Globus pallidus (tissue), 1 donor: ENCODE results near the gene LCP1.
A peak's percentile ranks its signal among the peaks of the same experiment; 100 is the strongest.

Source experiments
- DNase-seq: peaks from one replicate; pipeline ENCODE4 v3.0.0-alpha.2; 2015; ENCODE audit warnings: low spot score

LCP1 gene

DNA sequence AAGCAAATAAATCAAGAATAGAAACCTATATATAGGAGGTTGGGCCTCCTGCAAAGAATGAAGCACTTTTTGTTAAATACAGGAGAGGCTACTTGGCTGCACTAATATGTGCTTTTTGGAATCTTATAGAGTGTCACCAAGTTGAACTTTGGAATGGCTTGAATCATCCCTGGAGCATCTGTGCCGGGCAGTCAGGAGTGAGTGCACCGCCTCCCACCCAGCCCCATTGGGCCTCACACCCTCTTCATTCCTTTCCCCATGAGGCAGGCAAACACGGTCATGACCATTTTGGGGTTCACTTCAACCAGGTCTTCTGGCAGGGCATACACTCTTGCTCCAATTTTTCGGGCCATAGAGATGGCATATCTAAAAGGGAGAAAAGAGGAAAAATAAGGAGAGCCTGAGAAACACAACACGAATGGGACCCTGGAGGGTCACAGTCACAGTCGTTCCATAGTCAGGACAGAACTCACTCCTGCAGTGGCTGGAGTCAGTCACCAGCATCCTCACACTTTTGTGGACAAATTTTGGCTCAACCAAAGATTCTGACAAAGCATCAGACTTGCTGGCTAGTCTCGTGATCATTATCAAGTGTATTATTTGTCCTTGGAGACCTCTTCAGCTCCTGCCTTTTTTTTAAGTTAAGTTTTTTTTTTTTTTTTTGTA lies 54.5 kb downstream of the LCP1 start:
- DNase-seq: no peak

- DNase-seq: peak; percentile 89
Observed at GRCh38 chr13:46126552-46127357, 55.2 kb downstream of the LCP1 start.

DNA sequence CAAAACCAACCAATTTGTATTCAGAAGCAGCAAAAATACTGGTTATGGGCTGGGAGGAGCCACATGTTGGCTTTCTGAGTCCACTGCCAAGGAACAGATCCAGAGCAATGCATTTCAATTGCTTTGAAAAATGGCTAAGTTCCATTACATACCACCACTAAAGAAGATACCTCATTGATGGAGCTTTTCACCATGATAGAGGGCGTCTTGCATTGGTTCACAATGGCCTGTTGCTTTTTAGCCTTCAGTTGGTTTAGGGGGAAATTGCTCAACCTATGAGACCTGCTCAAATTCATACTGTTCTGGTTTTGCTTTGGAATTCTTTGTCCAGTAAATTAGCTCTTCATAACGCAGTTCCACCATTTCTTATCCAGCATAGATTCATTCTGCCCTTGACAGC lies 55.9 kb downstream of the LCP1 start:
- DNase-seq: no peak

- DNase-seq: no peak
Observed at GRCh38 chr13:46124967-46125933, 56.7 kb downstream of the LCP1 start.

DNA sequence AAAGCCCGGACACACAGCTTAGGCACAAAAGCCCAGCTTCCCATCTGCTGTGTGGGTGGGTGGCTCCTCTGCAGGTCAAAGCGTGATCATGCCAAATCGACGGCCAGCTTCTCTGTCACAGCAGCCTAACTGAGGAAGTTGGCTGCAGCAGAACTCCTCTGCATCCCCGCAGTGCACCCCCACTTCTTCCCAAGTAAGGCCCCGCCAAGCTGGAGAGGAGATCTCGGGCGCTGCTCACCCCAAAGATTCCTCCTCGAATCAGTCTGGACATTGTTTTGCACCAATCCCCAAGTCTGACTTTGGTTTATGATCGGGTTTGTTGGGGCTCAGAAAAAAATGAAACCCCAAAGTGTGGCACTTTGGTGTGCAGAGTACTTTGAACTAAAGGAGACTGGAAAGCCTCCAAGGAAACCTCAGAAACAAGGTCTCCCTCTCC lies 57.4 kb downstream of the LCP1 start:
- no peak for DNase-seq

GRCh38 chr13:46122304-46122703 lies 59.7 kb downstream of the LCP1 start:
- DNase-seq: no peak

- DNase-seq: peak; percentile 56
Observed at GRCh38 chr13:46121597-46122163, 60.3 kb downstream of the LCP1 start.

GRCh38 chr13:46121033-46121432 lies 60.9 kb downstream of the LCP1 start:
- no peak for DNase-seq

DNA sequence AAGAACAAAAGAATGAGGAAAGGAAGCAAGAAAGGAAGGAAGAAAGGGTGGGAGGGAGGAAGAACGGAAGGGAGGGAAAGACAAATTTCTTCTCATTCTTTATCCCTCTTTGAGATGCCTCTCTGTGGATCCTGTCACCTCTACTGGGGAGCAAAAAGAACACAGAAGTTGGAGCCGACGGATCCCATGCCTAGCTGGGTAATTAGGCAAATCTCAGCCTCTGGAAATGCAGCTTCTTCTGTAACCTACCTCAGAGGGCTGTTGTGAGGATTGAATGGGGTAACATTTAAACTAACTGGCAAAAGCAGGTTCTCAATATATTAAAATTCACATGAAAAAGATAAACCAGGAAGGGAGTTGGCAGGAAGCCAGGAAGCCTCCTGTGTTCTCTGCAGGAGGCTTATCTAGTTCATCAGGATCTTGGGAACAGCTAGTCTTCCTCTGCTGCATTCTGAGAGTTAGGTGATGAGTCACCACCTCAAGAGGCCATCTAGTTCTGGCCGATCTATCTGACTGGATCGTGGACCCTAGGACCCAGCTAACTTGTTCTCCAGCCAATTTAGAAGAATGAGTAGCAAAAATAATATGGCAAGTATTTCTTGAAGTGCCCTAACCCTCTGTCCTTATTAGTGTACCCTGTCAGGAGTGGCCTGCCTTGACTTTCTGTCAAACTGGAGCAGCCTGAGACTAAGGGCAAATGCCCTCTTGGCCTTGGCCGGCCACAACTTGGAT lies 61.9 kb downstream of the LCP1 start:
- no peak for DNase-seq

DNA sequence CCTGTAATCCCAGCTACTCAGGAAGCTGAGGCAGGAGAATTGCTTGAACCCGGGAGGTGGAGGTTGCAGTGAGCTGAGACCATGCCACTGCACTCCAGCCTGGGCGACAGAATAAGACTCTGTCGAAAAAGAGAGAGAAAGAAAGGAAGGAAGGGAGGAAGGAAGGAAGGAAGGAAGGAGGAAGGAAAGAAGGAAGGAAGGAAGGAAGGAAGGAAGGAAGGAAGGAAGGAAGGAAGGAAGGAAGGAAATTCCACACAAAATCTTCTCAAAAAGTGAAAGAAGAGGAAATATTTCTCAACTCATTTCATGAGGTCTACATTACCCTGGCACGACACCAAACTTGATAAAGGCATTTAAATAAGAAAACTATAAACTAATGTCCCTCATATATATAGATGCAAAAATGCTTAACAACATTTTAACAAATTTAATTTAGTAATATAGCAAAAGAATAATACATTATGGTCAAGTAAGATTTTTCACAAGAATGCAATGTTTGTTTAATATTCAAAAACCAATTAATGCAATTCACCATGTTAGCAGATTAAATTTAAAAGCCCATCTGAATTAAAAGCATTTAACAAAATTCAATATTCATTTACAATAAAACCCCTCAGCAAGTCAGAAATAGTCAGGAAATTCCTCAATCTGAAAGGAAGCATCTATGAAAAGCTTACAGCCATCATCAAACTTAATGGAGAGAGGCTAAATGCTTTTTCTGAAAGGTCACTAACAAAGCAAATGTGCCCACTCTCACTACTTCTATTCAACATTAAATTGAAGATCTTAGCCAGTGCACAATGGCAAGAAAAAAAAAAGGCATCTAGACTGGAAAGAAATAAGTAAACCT lies 65.1 kb downstream of the LCP1 start:
- no peak for DNase-seq

GRCh38 chr13:46114613-46115012 lies 67.4 kb downstream of the LCP1 start:
- no peak for DNase-seq

- DNase-seq: no peak
Observed at GRCh38 chr13:46113596-46113995, 68.4 kb downstream of the LCP1 start.

- DNase-seq: no peak
Observed at GRCh38 chr13:46111151-46111550, 70.8 kb downstream of the LCP1 start.

DNA sequence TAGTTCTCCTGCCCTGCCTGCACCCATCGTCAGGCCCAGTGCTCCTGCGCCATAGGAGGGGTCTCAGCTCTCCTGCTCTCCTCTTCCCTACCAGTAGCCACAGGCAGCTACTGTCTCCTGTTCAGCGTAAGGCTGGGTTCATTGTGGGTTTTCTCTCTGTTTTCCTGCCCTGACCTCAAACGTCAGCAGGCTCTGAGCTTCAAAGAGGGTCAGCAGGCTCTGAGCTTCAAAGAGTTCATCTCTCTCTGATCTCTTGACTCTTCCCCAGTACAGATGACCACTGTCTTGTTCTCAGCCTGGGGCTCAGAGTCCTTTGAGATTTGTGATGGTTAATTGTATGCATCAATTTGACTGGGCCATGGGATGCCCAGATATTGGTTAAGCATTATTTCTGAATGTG lies 72.5 kb downstream of the LCP1 start:
- no peak for DNase-seq

DNA sequence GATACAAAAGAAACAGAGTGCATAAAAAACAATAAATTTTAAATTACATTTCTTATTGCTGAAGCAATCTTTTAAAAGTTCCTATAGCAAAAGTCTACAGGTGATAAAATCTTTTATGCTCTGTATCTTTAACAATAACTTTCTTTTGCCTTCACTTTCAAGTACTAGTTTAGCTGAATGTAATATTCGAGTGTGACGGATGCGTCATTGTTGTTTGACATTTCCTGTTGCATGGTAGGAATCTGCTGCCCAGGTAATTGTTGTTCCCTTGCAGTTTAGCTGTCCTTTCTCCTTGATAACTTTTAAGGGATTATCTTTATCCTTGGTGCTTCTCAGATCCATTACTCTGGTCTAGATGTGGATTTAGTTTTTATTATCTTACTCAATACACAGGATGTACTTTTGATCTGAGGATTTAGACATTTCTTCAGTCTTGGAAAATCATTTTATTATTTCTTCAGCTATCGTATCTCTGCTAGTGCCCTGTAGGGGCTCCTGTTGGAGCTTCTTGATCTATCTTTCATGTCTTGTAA lies 75.1 kb downstream of the LCP1 start:
- no peak for DNase-seq

DNA sequence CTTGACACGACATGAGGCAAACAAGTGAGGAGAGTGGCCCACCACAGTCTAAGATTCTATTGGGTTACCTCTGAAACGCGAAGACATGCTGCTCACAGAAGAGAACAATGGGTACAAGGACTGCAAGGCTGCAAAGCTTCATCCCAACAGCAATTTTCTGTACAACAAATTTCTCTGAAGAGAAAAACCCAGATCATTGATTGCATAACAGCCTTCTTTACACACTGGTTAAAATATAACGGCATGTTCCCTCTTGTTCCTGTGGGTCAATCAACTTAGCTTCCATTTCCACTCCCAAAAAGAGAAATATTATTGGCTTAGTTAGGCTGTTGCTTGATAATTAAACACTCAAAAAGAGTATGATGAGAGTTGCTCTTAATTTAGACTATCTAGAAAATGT lies 77.1 kb downstream of the LCP1 start, which contains the start of gene CPB2:
Gene CPB2, minus strand, starts transcription at position 166 of the 400 bp plus-strand sequence. Its CDS starts 24 bp downstream, at position 142.
- DNase-seq: no peak

GRCh38 chr13:46103037-46103436 lies 78.9 kb downstream of the LCP1 start:
- no peak for DNase-seq

DNA sequence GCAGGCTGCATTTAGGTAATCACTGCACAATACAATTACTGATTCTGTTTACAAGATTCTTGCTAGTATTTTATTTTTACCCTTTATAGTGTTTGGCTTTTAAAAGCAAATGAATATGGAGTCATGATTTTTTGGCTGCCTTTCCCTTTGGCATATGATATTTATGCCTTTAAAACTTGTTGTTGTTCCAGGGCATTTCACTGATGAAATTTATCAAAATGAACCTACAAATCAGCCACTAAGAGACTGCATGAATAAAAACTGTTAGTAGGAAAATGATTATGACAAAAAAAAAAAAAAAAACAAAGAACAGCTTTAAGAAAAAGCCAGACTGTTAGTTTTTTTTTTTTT lies 79.7 kb downstream of the LCP1 start:
- no peak for DNase-seq

- peak; percentile 42 for DNase-seq
Observed at GRCh38 chr13:46101484-46102254, 80.3 kb downstream of the LCP1 start.
